Measurements from ENCODE around the gene WWTR1. TPM values are rescaled to one million over a fixed set of nuclear protein-coding genes. Genes with fewer than 3 reads are reported as not detected.

WWTR1 gene
- polyA plus RNA-seq, 1 donor (not counting 4 experiments of a cell fraction or from before 2014, with no cell fraction given), result 77.3 TPM

DNA sequence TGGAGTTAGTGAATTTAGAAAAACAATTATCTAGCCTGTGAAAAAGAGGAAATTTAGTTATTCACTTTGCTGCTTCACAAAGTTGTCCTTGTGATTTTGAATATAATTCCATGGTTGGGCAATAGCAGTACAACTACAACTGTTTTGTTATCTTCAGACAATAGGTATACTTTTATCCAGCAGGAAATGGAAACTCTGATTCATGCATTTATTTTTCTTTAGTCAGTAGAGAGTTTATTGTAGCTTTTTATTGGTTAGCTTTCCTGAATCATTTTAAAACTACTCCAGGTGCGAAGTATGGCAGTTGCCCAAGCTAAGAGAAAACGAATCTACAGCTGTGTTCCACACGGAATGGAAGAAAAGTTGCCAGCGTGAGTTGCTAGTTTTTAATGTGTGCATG, 103.0 kb downstream of the WWTR1 start:
- peaks cover 31% of the 10 kb centered on the region for H3K79me2 ChIP-seq (ENCODE audit: control insufficient read depth, insufficient read depth, low read length)

DNA sequence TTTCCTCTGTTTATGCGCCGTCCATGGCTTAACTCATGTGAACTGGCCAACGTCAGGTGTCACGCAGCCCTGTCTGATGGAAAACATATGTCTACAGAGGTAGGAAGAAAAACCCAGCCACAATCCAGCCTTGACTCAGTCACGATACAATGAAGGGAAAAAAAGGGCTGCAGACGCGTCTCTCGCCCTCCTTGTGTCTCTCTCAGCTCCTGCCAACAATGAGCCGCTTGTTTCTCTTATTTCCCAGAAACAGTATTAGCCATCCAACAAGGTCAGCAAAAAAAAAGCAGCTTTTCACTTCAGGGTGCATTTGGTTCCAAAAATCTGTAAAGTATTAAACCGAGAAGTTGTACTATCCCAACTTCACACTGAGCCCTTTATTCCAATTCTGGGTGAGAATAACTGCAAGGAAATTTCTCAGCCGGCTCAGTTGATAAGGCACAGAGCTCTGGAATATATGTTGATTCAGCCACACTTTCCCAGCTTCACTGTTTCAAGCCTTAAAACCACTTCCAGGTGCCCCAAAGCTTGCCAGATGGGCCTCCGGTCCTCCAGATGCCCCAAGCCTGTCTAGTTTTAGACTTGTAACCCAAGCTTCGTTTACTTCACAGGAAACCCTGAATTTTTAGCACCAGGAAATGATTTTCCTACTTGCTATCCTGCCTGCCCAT, 103.9 kb downstream of the WWTR1 start:
- no peak for DNase-seq (ENCODE audit: low read depth, low spot score)
- peaks cover 33% of the 10 kb centered on the region for H3K79me2 ChIP-seq (ENCODE audit: control insufficient read depth, insufficient read depth, low read length)
- peak overlapping the region; percentile 88 for H3K27ac ChIP-seq (ENCODE audit: control insufficient read depth, insufficient read depth, low read length)
- H3K9ac ChIP-seq (ENCODE audit: control insufficient read depth, extremely low read depth, insufficient read depth, low read length), result peak overlapping the region; percentile 55
- no peaks in the 10 kb centered on the region for H3K9me1 ChIP-seq (ENCODE audit: control insufficient read depth, extremely low read depth, insufficient read depth, low read length)
- H3K4me3 ChIP-seq (ENCODE audit: control insufficient read depth in 2 of 3, extremely low read depth in 1 of 3, insufficient read depth in 2 of 3, low read depth in 1 of 3, low read length in 3 of 3), result no peak overlapping the region
- dilution Hi-C loops (cut with MboI; ENCODE audit: extremely low pct_ligation_motif_present, low sequenced_read_pairs), result no loop called here
- FAIRE-seq, result no peak
- H4K20me1 ChIP-seq (ENCODE audit: control insufficient read depth, extremely low read depth, insufficient read depth, low read length), result no peaks in the 10 kb centered on the region
- H3K27me3 ChIP-seq (ENCODE audit: control insufficient read depth, extremely low read depth, insufficient read depth, low read length), result no peaks in the 10 kb centered on the region
- TF ChIP-seq EZH2 (IDR thresholded peaks at IDR 0.05; ENCODE audit: low read length), result no peak
- TF ChIP-seq, protein P1, sequence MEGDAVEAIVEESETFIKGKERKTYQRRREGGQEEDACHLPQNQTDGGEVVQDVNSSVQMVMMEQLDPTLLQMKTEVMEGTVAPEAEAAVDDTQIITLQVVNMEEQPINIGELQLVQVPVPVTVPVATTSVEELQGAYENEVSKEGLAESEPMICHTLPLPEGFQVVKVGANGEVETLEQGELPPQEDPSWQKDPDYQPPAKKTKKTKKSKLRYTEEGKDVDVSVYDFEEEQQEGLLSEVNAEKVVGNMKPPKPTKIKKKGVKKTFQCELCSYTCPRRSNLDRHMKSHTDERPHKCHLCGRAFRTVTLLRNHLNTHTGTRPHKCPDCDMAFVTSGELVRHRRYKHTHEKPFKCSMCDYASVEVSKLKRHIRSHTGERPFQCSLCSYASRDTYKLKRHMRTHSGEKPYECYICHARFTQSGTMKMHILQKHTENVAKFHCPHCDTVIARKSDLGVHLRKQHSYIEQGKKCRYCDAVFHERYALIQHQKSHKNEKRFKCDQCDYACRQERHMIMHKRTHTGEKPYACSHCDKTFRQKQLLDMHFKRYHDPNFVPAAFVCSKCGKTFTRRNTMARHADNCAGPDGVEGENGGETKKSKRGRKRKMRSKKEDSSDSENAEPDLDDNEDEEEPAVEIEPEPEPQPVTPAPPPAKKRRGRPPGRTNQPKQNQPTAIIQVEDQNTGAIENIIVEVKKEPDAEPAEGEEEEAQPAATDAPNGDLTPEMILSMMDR (optimal IDR thresholded peaks at IDR 0.05 in 1 of 3, IDR thresholded peaks at IDR 0.05 in 1 of 3, conservative IDR thresholded peaks at IDR 0.05 in 1 of 3; ENCODE audit: extremely low read depth in 1 of 3, insufficient read depth in 2 of 3, low read length in 3 of 3), result no peak
- H3K4me1 ChIP-seq (ENCODE audit: control insufficient read depth, extremely low read depth, insufficient read depth, low read length), result peaks cover 25% of the 10 kb centered on the region
- H3K4me2 ChIP-seq (ENCODE audit: control insufficient read depth, extremely low read depth, insufficient read depth, low read depth, low read length), result peak overlapping the region; percentile 69
- no peak overlapping the region for H2AFZ ChIP-seq (ENCODE audit: control insufficient read depth, low read length)
- H3K36me3 ChIP-seq (ENCODE audit: control insufficient read depth in 2 of 2, extremely low read depth in 1 of 2, insufficient read depth in 2 of 2, low read length in 2 of 2), result no peaks in the 10 kb centered on the region
- H3K9me3 ChIP-seq (ENCODE audit: control insufficient read depth, low read depth, low read length), result no peaks in the 10 kb centered on the region

More for the DNA sequence above, 103.0 kb downstream of the WWTR1 start:
- peak overlapping the region; percentile 88 for H3K27ac ChIP-seq (ENCODE audit: control insufficient read depth, insufficient read depth, low read length)
- H3K4me1 ChIP-seq (ENCODE audit: control insufficient read depth, extremely low read depth, insufficient read depth, low read length), result peaks cover 25% of the 10 kb centered on the region
- DNase-seq (ENCODE audit: low read depth, low spot score) (no peak), FAIRE-seq (peak; percentile 93)
- H3K9ac ChIP-seq (ENCODE audit: control insufficient read depth, extremely low read depth, insufficient read depth, low read length), result peak overlapping the region; percentile 55
- H3K27me3 ChIP-seq (ENCODE audit: control insufficient read depth, extremely low read depth, insufficient read depth, low read length), result no peaks in the 10 kb centered on the region
- peak overlapping the region in 2 of 3 experiments; percentile 23 to 42 for H3K4me3 ChIP-seq (ENCODE audit: control insufficient read depth in 2 of 3, extremely low read depth in 1 of 3, insufficient read depth in 2 of 3, low read depth in 1 of 3, low read length in 3 of 3)
- peak overlapping the region; percentile 83 for H3K4me2 ChIP-seq (ENCODE audit: control insufficient read depth, extremely low read depth, insufficient read depth, low read depth, low read length)
- dilution Hi-C loops (cut with MboI; ENCODE audit: extremely low pct_ligation_motif_present, low sequenced_read_pairs), result no loop called here
- H2AFZ ChIP-seq (ENCODE audit: control insufficient read depth, low read length), result peak overlapping the region; percentile 34
- no peaks in the 10 kb centered on the region for H3K9me3 ChIP-seq (ENCODE audit: control insufficient read depth, low read depth, low read length)
- H4K20me1 ChIP-seq (ENCODE audit: control insufficient read depth, extremely low read depth, insufficient read depth, low read length), result no peaks in the 10 kb centered on the region
- H3K9me1 ChIP-seq (ENCODE audit: control insufficient read depth, extremely low read depth, insufficient read depth, low read length), result no peaks in the 10 kb centered on the region
- TF ChIP-seq, protein P1 (optimal IDR thresholded peaks at IDR 0.05 in 1 of 3, IDR thresholded peaks at IDR 0.05 in 1 of 3, conservative IDR thresholded peaks at IDR 0.05 in 1 of 3; ENCODE audit: extremely low read depth in 1 of 3, insufficient read depth in 2 of 3, low read length in 3 of 3), result no peak
- TF ChIP-seq EZH2 (IDR thresholded peaks at IDR 0.05; ENCODE audit: low read length), result no peak
- H3K36me3 ChIP-seq (ENCODE audit: control insufficient read depth in 2 of 2, extremely low read depth in 1 of 2, insufficient read depth in 2 of 2, low read length in 2 of 2), result no peaks in the 10 kb centered on the region
